Right kidney (tissue), 1 donor: Measurements from ENCODE around the gene MAD1L1.
"Not testable (repeated sequence)": the region's sequence is repeated elsewhere in the genome, so short reads cannot be mapped to it uniquely, and the experiment has no call there.

Source experiments
- DNase-seq: peaks from one replicate; pipeline ENCODE4 v3.0.0-alpha.2; 2016

The MAD1L1 gene

DNA sequence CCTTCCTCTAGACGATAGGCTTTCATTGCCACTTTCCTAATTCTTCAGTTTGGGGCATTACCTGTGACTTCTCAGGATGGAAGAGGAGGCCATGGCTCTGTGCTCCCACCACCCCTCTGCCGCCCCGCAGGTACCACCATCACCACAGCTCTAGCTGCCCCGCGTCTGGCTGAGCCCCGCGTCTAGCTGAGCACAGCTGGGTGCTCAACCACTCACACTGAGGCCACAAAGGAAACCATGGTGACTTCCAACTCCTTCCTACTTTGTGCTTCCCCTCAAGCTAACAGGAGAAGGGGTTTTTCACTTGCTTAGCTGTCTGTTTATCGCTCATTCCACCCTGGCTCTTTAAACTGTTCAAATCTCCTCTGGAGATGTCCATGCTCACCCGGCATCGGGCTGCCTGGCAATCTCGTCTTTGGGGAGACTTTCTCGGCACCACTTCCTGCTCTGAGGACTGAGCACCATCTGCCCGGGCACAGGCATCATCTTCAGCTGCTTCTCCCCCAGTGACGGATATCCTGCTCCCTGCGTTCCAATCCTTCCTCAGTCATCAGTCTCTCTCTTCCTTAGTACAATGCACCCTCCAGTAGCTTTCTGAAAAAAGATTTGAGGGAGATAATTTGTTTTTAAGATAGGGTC lies 59.4 kb downstream of the MAD1L1 start:
- no peak for DNase-seq

DNA sequence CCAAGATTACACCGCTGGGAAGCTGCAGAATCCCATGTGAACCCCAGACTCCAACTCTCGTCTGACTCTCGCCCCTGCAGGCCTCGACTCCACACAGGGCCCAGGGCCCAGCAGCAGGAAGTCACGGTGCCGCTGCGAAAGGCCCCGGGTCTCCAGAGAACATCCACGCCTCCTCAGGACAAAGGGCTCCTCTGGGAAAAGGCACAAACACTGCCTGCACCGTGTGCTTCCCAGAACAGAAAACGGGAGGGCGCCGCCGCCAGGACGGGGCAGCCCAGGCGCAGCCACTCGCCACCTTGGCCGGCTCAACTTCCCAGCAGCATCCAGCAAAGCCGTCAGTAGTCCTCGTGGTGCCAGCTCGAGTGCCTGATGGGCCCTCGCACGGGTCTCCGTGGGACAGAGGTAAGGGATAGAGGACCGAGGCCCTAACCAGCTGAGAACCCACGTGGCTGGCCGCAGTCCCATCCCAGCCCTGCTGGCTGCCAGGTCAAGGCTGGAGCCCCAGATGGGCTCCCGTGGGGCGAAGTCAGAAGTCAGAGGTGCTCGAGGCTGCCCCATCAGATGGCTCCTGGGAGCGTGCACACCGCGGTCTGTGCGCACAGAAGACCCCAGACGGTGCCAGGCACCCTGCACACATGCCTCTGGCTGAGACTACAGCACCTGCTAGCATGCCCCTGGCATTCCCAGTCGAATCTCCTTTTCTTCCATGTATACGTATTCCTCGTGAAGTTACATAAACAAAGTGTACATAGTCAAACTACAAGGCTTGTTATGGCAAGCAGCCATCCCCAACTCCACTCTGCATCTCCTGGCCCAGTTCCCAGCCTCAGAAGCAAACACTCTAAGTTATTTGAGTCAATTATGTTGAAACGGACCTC lies 60.2 kb downstream of the MAD1L1 start:
- DNase-seq = no peak

DNA sequence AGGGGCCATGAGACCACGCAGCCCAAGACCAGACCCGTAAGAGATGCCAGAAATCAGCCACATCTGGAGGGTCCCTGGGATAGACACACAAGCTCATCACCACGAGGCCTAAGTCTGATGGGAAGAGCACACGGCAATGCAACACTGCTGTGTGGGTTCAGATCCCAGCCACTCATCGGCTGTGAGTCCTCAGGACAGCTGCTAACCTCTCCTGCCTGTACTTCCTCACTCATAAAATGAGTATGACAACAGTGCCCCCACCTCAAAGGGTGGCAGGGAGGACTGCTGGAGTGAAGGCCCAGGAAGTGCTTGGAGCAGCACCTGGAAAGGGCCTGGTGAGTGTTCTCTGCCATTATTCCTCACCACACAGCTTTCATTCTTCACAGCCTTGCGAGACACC lies 60.9 kb downstream of the MAD1L1 start:
- no peak for DNase-seq

DNA sequence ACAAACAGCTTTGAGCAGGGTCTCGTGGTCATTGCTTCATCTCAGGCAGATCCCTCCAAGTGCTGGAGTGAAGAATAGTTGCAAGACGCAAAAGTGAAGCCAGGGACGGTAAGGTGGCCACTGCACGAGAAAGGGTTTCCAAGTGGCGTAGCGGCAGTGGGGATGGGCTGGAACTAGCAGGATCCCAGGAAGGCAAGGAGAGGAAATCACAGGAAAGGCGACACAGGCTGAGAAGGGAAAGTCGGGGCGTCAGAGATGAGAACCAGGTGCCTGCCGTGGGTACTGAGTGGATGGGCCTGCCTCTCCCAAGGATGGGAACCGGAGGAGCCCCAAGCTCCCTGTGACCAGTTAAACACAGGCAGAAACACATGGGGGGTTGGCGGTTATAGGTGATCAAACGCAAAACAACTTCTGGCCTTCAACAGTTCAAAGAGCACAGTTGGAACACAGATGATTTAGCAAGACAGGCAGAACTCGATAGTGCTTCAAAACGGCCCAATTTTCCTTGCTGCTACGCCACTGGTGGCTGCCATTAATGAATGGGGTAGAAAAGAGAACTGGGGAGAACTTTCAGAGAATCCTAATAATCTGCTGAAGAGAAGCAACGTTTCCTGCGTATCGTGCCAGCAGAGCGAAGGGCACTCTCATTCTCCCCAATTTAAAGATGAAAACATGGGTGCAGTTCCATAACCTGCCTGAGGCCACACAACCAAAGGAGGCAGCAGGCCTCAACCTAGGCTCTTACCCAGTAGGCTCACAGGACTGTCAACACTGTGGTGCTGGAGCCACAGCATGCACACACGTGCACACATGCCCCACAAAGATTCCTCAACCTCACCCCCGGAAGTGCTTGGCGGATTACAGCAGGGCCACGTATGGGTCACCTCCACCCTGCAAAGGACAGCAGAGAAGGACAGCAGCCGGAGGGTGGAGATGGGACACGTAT lies 61.9 kb downstream of the MAD1L1 start:
- no peak for DNase-seq

DNA sequence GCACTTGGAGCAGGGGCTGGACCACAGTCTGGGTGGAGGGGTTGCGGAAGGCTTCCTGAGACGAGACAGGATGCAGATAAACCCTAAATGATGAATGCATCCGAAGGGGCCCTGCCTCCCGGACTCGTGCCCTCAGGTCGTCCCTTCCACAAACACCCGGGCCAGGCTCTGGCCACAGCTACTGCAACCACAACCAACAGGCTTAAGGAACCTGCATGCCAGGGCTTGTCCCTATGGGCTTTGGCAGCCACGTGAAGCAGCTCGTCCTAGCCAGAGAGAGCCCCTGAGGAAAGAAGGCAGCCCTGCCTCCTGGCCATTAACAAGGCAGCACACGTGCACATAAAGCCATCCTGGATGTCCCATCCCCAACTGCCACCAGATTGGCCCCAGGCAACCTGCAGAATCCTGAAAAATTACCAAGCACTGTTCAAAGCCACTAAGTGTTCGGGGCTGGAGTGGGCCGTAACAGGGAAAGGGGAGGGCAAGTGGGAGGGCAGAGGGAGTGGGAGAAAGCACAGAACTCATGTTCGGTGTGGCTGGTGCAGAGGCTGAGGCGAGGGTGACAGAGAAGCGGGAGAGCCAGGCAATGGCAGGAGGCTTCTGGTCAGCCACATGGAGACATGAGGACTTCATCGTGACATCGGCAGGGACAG lies 62.7 kb downstream of the MAD1L1 start:
- DNase-seq = no peak

DNA sequence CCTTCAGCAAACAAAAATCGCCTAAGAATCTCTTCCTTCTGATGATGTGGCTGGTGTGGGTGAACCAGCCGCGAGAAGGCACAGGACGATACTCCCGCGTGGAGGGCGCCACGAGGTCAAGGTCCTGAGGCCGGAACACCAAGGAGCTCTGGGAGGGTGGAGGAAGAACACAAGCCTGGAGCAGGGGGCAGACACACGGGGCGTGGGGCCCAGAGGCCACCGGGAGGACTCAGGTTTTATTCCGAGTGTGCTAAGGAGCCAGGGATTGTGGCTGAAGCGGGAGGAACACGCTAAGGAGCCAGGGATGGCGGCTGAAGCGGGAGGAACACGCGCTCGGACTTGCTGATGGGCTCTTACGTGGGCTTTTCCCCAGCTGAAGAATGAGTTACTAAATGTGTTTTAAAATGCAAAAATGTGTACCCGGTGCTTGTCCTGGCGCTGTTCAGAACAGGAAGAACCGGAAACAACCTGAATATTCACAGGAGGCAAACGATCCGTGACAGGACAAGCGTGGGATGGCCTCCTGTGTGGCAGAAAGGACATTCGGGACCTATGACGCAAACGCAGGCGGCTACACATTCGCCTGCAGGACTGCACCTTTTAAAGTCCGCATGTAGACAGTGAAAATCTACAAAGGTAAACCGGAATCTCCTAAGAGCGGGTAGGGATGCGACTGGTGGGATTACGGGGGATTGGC lies 64.0 kb downstream of the MAD1L1 start:
- DNase-seq = peak; percentile 66

DNA sequence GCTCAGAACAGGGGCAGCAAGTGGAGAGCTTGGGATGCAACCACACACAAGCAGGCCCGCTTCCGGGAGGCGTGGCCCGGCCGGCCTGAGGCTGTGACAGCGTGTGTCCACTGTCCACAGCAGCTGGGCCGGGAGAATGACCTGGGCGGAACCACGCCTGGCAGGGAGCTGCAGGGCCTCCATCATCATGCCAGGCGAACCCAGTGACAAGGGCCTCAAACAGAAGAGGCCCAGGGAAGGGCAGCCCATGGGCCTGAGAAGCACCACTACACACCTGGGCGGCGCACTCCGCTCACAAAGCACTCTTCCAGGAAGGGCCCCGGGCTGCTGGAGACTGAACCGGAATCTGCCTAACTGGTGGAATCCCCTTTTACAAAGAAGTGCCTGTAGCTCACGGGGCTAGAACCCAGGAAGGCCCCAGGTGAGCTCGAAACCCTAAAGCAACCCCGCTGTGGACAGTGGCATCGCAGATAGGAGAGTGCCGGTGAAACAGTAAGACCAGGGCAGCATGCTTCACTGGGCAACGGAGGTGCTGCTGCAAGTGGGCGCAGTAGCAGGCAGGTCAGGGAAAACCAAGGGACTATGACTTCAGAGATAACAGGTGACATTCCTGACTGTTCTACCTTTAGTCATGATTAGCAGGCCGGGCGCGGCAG lies 66.0 kb downstream of the MAD1L1 start:
- no peak for DNase-seq

DNA sequence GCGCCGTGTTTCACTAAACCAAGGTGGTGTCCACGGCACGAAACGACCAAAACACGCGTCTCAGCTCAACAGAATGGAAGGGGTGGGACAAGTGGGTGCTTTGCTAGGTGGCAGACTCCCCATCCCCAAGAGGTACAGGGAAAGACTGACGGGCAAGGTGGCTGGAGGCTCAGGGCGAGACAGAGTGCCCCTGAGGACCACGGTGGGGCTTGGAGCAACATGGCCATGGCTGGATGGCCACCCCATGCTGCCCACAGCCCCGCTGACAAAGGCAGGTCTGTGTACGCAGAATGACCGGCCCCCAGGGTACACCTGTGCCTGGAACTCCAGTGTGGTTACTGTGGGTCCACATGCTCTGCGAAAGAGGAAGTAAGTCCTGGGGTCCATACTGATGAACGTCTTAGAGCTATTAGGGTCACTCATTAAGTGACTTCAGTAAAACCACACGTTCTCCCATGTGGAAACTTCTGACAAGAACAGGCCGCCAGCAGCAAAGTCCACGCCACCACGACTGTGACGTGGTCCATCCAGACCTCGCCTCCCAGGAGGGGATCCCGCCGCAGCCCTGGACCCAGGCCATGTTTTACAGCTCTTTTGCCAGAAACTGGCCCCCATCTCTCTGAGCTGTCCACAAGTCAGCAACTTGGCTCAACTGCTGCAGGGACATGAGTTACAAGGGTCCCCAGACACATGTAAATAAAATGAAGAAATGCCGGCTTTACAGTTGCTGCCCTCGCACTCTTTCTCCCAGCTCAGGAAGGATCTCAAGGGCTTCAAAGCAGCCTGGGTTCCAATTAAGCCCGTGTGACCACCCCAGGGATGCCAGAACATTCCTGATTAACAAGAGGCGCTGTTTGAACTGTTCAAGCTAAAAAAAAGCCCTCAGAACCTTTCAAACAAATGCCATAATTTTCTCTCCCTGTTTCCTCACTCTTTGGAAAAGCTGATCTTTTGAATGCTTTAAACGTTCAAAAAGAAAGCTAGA lies 66.8 kb downstream of the MAD1L1 start:
- no peak for DNase-seq

DNA sequence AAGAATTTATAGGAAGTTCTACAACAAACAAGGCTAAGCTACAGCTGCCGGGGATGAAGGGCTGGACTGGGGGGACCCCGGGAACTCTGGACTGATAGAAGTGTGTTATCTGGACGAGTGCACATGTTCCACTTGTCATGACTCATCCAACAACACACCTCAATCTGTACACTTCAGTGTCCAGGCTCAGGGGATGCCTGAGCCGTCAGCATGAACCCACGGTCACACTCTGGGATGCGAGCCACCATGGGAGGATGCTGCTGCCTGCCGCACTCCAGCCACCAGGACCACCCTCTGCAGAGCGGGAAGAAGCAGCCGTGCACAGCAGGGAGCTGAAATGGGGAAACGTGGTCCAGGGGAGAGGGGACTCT lies 67.5 kb downstream of the MAD1L1 start:
- no peak for DNase-seq

DNA sequence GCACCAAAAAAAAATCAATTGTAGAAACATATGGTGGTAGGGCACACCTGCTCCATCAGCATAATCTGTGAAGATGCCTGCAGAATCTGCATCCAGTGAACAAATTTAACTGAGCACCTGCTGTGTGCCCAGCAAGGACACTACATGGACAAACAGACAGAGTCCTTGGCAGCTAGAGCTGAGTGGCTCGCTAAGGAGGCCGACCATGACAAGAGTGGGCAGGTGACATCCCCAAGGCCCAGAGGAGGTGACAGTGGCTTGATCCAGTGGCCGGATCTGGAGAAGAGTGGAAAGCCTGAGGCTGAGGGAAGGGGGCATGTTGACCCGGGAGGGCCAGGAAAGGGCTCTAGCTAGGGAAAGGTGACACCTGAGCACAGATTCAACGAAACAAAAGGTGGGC lies 68.1 kb downstream of the MAD1L1 start:
- DNase-seq = no peak

DNA sequence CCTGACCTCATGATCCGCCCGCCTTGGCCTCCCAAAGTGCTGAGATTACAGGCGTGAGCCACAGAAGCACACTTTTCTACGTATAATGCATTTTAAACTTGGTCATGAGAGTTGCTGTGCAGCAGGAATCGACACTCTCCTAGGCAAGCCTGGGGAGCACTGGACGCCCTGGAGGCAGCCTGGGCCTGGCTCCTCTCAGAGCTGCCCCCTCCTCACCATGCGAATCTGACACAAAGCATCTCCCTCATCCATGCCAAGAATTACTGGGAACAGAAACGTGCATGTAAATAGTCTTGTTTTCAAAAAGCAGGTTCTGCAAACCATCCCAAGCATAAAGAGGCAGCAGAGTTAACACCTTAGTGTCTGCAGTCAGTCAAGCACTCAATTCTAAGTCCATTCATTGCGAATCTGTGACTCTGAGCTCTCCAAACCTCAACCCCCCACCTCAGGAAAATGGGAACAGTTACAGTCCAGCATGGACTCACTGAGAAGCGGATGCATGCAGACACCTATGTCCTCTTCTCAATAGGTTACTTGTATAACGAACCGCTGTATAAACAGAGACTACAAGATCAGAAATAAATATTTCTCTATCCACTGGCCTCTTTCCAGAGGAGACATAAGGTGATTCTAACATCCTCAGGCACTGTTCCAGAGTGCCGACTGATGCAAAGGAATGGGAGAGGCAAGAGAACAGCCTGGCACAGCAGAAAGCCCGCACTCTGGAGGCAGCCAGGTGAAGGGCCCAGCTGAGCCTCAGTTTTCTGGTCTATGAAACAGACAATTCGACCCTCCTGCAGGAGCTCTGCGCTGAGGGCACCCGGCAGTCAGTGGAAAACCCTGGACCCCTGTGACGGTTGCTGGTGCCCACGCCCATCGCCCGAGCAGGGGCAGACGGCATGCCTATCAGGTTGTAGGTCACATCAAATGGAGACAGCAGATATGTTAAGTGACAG lies 68.9 kb downstream of the MAD1L1 start:
- no peak for DNase-seq

DNA sequence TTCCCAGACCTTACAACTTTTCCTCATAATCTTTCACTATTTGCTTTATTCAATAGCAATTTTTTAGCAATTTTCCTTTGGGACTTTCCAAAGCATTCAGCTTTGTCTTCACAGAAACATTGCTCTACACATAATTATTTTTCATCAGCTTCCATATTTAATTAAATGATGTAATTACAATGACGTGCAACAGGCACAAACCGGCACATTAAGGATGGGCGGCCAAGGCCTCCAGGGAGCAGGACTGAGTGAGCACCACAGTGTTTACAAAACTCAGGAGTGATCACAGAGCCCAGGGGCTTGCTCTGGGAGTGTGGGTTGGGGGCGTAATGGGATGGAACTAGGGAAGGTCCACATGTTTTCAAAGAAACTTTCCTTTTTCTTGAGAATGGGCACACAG lies 69.8 kb downstream of the MAD1L1 start:
- no peak for DNase-seq

DNA sequence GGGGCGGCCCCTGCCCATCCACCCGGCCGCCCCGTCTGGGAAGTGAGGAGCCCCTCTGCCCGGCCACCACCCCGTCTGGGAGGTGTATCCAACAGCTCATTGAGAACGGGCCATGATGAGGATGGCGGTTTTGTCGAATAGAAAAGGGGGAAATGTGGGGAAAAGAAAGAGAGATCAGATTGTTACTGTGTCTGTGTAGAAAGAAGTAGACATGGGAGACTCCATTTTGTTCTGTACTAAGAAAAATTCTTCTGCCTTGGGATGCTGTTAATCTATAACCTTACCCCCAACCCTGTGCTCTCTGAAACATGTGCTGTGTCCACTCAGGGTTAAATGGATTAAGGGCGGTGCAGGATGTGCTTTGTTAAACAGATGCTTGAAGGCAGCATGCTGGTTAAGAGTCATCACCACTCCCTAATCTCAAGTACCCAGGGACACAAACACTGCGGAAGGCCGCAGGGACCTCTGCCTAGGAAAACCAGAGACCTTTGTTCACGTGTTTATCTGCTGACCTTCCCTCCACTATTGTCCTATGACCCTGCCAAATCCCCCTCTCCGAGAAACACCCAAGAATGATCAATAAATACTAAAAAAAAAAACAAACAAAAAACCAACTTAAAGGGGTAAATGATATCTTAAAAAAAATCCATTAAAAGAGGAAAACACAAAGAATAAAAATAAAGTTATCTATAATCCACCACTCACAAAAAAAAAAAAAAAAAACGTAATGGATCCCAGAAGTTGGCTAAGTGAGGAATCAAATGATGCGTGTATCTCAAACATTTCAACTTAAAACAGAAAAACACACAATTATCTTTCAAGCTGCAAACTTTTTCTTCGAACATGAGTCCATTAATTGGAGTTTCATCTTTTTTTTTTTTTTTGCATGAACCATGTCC lies 70.5 kb downstream of the MAD1L1 start:
- not testable (repeated sequence) for DNase-seq

DNA sequence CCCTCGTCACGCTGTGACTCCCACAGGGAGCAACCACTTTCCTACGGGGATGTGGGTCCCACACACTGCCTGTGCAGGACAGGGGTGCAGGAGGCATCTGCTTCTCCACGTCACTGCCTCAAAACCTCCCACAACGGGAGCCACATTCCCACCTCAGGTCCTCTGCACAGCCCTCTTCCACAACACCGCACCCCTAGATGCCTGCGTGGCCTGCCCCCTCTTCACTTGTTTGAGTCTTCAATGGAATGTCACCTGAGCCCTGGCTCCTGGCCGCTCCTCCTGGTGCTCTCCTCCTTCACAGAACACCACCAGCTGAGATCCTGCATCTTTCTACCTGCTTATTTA lies 73.6 kb downstream of the MAD1L1 start:
- no peak for DNase-seq

DNA sequence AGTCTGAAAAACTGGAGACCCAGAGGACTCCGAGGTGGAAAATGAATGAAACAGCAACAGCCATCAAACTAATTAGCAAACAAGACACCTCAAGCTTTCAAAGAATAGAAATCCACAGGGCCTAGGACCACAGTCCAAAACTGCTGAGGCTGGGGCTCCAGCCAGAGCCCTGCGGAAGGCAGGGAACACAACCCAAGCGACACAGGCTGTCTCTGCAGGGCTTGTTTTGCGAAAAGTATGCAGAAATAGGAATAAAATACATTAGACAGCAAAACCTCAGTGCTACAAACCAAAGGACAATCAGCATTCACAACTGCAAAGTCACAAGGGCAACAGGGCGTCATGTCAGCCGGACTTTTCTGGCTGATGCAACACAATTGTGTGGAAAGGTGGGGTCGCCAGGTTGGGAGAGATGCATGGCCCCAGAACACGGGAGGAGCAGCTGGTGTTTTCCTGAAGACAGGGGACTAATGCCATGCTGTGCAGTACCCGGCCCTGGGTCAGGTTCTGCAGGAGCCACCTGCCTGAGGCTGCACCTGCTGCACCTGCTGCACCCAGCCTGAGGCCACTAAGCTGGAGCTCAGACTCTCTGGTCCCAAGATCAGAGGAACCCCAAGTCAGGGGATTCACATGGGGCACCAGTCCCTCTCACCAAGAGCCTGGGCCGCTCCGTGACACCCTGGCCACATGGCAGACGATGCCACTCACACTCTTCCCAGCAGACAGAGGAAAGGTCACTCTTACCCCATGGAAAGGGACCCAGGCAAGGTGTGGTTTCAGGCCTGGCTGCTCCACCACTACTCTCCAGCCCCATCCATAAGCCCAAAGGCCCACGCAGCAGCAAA lies 74.2 kb downstream of the MAD1L1 start:
- no peak for DNase-seq

DNA sequence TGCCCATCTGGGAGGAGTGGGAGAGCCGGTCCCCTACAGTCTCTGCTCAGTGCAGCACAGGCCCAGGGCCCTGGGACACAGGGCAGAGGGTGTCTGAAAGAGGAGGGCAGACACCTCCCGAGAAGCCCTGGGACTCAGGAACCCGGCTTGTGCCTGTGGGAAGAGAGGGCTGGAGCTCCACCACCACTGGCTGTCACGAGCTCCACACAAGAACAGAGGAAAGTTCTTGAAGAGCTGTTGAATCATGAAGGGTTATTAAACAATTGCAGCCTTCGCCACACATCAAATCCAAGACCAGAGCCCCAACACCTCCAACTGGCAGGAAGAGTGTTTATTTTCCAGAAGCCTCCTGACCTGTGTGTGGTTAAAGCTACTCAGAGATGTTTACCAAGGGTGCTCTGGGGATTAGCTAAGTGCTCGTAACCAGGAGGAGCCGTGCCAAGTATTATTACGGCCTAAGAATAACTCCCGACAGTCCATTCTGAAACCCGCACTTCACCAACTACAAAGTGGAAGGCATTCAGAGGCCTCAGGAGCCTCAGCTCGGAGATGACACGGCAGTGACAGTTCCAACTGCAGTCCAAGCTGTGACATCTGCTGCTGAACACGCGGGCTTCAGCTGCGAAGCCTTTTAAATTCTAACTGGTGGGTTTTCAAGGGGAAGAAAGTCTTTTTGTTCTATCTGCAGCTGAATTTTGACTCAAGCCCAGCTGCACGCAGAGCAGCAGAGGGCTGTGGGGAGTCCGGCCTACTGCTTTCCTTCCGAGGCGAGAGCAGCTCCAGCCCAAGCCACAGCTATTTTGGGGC lies 75.1 kb downstream of the MAD1L1 start:
- no peak for DNase-seq
